IPS-20b (cell line): Measurements from ENCODE around the gene TCTA.

Experiments
- H3K27ac ChIP-seq: one replicate; pipeline ENCODE4 v1.5.1; 2013; ENCODE audit warnings: low read length
- H3K27me3 ChIP-seq: 2 replicates; pipeline ENCODE4 v1.6.1; 2013; ENCODE audit warnings: mild to moderate bottlenecking, low read length, inconsistent platforms; ENCODE audit not compliant: insufficient read depth
- H3K36me3 ChIP-seq: 2 replicates; pipeline ENCODE4 v1.6.1; 2013; ENCODE audit warnings: low read depth, mild to moderate bottlenecking, inconsistent platforms, low read length, moderate library complexity; ENCODE audit not compliant: insufficient read depth
- H3K4me1 ChIP-seq: 2 replicates; pipeline ENCODE4 v1.6.1; 2013; ENCODE audit warnings: mild to moderate bottlenecking, control low read depth, inconsistent platforms, low read length, moderate library complexity; ENCODE audit not compliant: insufficient read depth
- H3K4me3 ChIP-seq: 2 replicates; pipeline ENCODE4 v1.5.1; 2013; ENCODE audit warnings: mild to moderate bottlenecking, low read length, inconsistent platforms
- H3K9ac ChIP-seq: 2 replicates; pipeline ENCODE4 v1.6.1; 2013; ENCODE audit warnings: low read depth, mild to moderate bottlenecking, inconsistent platforms, low read length, moderate library complexity
- H3K9me3 ChIP-seq: 2 replicates; pipeline ENCODE4 v1.6.1; 2013; ENCODE audit warnings: mild to moderate bottlenecking, low read depth, low read length, inconsistent platforms; ENCODE audit not compliant: insufficient read depth

The TCTA gene

DNA sequence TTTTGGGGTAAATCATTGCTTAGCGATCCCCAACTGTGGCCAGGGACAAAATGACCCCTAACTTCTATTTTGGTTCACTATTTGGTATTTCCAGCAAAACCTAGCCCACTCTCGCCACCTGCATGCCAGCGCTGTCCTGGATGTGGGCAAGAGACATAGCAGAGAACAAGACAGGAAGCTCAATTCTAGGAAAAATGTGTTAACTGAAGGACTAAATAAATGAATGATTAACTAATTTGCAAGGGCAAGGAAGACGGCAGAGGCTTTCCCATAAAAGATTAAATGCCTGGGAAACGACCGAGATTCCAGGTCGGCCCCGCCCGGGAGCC, 16.5 kb downstream of the TCTA start:
- Histone ChIP-seq H3K9ac (peak overlapping the region; percentile 92; the same call in 1 of the 2 replicates), H3K9me3 (no peaks in the 10 kb centered on the region), H3K4me1 (no peaks in the 10 kb centered on the region), H3K27ac (no peak overlapping the region), H3K27me3 (no peaks in the 10 kb centered on the region), H3K4me3 (peak overlapping the region; percentile 75), H3K36me3 (0 out of 2 replicates have a peak, but pooled peaks cover 4% of the 10 kb centered on the region)

DNA sequence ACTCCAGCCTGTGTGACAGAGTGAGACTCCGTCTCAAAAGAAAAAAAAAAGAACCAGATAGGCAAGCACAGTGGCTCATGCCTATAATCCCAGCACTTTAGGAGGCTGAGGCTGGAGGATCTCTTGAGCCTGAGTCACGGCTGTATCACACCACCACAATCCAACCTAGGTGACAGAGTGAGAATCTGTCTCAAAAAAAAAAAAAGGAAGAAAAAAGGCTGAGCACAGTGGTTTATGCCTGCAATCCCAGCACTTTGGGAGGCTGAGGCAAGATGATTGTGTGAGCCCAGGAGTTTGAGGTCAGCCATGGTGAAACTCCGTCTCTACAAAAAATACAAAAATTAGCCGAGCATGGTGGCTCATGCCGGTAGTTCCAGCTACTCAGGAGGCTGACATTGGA, 22.5 kb downstream of the TCTA start:
- Histone ChIP-seq H3K9ac (no peak overlapping the region), H3K36me3 (no peaks in the 10 kb centered on the region), H3K4me3 (no peak overlapping the region), H3K27ac (no peak overlapping the region), H3K4me1 (no peaks in the 10 kb centered on the region), H3K9me3 (no peaks in the 10 kb centered on the region), H3K27me3 (no peaks in the 10 kb centered on the region)

DNA sequence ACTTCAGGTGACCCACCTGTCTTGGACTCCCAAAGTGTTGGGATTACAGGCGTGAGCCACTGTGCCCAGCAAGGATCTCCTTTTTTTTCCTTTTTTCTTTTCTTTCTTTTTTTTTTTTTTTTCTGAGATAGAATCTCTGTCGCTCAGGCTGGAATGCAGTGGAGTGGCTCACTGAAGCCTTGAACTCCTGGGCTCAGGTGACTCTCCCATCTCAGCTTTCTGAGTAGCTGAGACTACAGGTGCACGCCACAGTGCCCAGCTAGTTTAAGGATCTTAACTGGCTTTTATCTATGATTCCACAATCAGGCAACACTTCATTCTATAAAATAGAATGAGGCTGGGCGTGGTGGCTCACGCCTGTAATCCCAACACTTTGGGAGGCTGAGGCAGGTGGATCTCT, 33.2 kb downstream of the TCTA start:
- Histone ChIP-seq H3K36me3 (no peaks in the 10 kb centered on the region), H3K27ac (no peak overlapping the region), H3K9me3 (no peaks in the 10 kb centered on the region), H3K9ac (no peak overlapping the region), H3K27me3 (no peaks in the 10 kb centered on the region), H3K4me1 (no peaks in the 10 kb centered on the region), H3K4me3 (no peak overlapping the region)

- no peak overlapping the region for H3K27ac ChIP-seq
- no peak overlapping the region for H3K4me3 ChIP-seq
- no peaks in the 10 kb centered on the region for H3K27me3 ChIP-seq
- no peaks in the 10 kb centered on the region for H3K36me3 ChIP-seq
- H3K9me3 ChIP-seq, result no peaks in the 10 kb centered on the region
- H3K4me1 ChIP-seq, result peaks cover 10% of the 10 kb centered on the region
- no peak overlapping the region for H3K9ac ChIP-seq
Measured at GRCh38 chr3:49453621-49454020, 41.4 kb downstream of the TCTA start.

- Histone ChIP-seq H3K9ac (no peak overlapping the region; the same call in 1 of the 2 replicates), H3K4me1 (peaks cover 18% of the 10 kb centered on the region), H3K9me3 (no peaks in the 10 kb centered on the region)
Measured at GRCh38 chr3:49454458-49454857, 42.2 kb downstream of the TCTA start.

GRCh38 chr3:49454898-49455681, 42.9 kb downstream of the TCTA start:
- Histone ChIP-seq H3K27ac (no peak overlapping the region), H3K4me3 (no peak overlapping the region), H3K9me3 (no peaks in the 10 kb centered on the region), H3K4me1 (peaks cover 23% of the 10 kb centered on the region), H3K36me3 (no peaks in the 10 kb centered on the region), H3K9ac (no peak overlapping the region; the same call in 1 of the 2 replicates), H3K27me3 (no peaks in the 10 kb centered on the region)

More at GRCh38 chr3:49454458-49454857, 42.2 kb downstream of the TCTA start:
- H3K4me3 ChIP-seq, result no peak overlapping the region
- no peaks in the 10 kb centered on the region for H3K27me3 ChIP-seq
- H3K36me3 ChIP-seq, result no peaks in the 10 kb centered on the region
- H3K27ac ChIP-seq, result no peak overlapping the region

- no peaks in the 10 kb centered on the region for H3K9me3 ChIP-seq
- no peaks in the 10 kb centered on the region for H3K36me3 ChIP-seq
- no peak overlapping the region for H3K4me3 ChIP-seq
- H3K9ac ChIP-seq, result no peak overlapping the region
- no peaks in the 10 kb centered on the region for H3K27me3 ChIP-seq
- no peak overlapping the region for H3K27ac ChIP-seq
- H3K4me1 ChIP-seq, result peaks cover 36% of the 10 kb centered on the region
Measured at GRCh38 chr3:49456466-49456865, 44.2 kb downstream of the TCTA start.

- H3K36me3 ChIP-seq, result no peaks in the 10 kb centered on the region
- no peak overlapping the region for H3K4me3 ChIP-seq
- no peaks in the 10 kb centered on the region for H3K9me3 ChIP-seq
- peaks cover 38% of the 10 kb centered on the region for H3K4me1 ChIP-seq
- peak overlapping the region; percentile 77; the same call in 1 of the 2 replicates for H3K9ac ChIP-seq
- peak overlapping the region; percentile 77 for H3K27ac ChIP-seq
- no peaks in the 10 kb centered on the region for H3K27me3 ChIP-seq
Measured at GRCh38 chr3:49460188-49460890, 48.1 kb downstream of the TCTA start.

GRCh38 chr3:49460956-49461355, 48.7 kb downstream of the TCTA start:
- Histone ChIP-seq H3K9me3 (no peaks in the 10 kb centered on the region), H3K9ac (peak overlapping the region; percentile 77; the same call in 1 of the 2 replicates), H3K27me3 (no peaks in the 10 kb centered on the region), H3K4me1 (peaks cover 36% of the 10 kb centered on the region), H3K36me3 (no peaks in the 10 kb centered on the region), H3K4me3 (peak overlapping the region; percentile 24; the same call in 1 of the 2 replicates), H3K27ac (peak overlapping the region; percentile 77)

DNA sequence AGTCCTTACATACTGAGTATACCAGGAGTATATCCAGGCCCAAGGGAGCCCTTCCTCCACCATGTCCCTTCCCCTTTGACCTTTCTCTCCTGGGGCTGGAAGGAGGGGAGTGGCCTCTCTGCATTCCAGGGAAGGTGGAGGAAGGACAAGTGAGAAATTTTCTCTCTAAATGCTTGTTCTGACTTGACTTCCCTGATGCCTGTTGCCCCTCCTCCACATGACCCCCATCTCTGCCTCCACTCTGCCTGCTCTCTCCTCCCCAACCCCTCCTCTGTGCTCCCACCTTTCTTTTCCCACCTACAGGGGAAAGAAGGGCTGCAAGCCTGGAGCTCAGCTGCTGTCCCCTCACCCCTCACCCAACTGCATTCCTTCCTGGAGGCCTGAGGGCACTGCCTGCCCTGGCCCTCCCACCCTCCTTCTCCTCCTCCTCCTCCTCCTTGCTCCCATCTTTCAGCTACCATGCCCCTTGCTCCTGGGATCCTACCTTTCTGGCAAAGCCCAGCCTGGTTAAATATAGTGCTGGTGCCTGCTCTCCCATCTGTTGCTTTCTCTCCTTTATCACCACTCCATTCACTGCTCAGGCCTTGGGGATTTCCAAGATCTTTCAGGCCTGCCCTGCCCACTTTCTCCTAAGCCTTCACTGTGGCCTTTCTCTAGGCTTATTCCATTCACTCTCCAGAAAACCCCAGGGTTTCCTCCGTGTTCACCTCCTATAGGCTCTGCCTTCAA, 49.4 kb downstream of the TCTA start:
- no peaks in the 10 kb centered on the region for H3K36me3 ChIP-seq
- H3K9ac ChIP-seq, result peak overlapping the region; percentile 77; the same call in 1 of the 2 replicates
- H3K27me3 ChIP-seq, result no peaks in the 10 kb centered on the region
- peak overlapping the region; percentile 24; the same call in 1 of the 2 replicates for H3K4me3 ChIP-seq
- H3K9me3 ChIP-seq, result no peaks in the 10 kb centered on the region
- H3K27ac ChIP-seq, result peak overlapping the region; percentile 77
- peaks cover 36% of the 10 kb centered on the region for H3K4me1 ChIP-seq

DNA sequence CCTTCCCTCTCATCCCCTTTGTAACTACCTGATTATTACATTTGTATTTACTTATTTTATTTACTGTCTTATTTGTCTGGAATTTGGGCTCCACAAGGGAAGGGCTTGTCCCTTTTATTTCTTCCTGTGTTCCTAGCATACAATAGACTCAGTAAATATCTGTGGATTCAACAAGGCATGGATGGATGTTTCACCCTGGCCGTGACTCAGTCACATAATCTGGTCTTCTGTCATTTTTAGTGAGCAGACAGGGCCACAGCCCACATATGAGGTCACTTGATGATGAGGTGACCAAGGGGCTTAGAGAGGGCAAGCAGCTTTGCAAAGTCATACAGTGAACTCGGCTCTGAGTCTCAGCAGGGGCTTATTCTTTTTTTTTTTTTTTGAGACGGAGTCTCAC, 50.0 kb downstream of the TCTA start:
- no peaks in the 10 kb centered on the region for H3K9me3 ChIP-seq
- H3K36me3 ChIP-seq, result no peaks in the 10 kb centered on the region
- peak overlapping the region; percentile 77; the same call in 1 of the 2 replicates for H3K9ac ChIP-seq
- H3K27ac ChIP-seq, result peak overlapping the region; percentile 77
- no peak overlapping the region for H3K4me3 ChIP-seq
- peaks cover 36% of the 10 kb centered on the region for H3K4me1 ChIP-seq
- H3K27me3 ChIP-seq, result no peaks in the 10 kb centered on the region
